ENCODE data around the gene UGT1A10.

UGT1A10 gene

GRCh38 chr2:233789554-233789953 lies 153.3 kb downstream of the UGT1A10 start:
- no peak for DNase-seq

- no peak for DNase-seq
These were observed 155.1 kb downstream of the UGT1A10 start for GRCh38 chr2:233791151-233791882.

- no peak for DNase-seq
These were observed 155.7 kb downstream of the UGT1A10 start for GRCh38 chr2:233791883-233792329.

GRCh38 chr2:233792720-233793119 lies 156.5 kb downstream of the UGT1A10 start:
- no peak for DNase-seq

- DNase-seq: no peak
These were observed 157.3 kb downstream of the UGT1A10 start for GRCh38 chr2:233793465-233794127.

GRCh38 chr2:233794128-233794658 lies 157.9 kb downstream of the UGT1A10 start:
- no peak for DNase-seq

GRCh38 chr2:233795735-233796171 lies 159.5 kb downstream of the UGT1A10 start:
- DNase-seq: no peak

- no peak for DNase-seq
These were observed 160.0 kb downstream of the UGT1A10 start for GRCh38 chr2:233796254-233796653.

GRCh38 chr2:233798335-233799086 lies 162.3 kb downstream of the UGT1A10 start:
- no peak for DNase-seq

GRCh38 chr2:233799087-233799665 lies 162.9 kb downstream of the UGT1A10 start:
- DNase-seq: no peak

- no peak for DNase-seq
These were observed 163.5 kb downstream of the UGT1A10 start for GRCh38 chr2:233799716-233800115.

- DNase-seq: no peak
These were observed 164.0 kb downstream of the UGT1A10 start for GRCh38 chr2:233800208-233800607.

- DNase-seq: no peak
These were observed 165.3 kb downstream of the UGT1A10 start for GRCh38 chr2:233801357-233802131.

- no peak for DNase-seq
These were observed 166.0 kb downstream of the UGT1A10 start for GRCh38 chr2:233802132-233802815.

- DNase-seq: no peak
These were observed 167.2 kb downstream of the UGT1A10 start for GRCh38 chr2:233803292-233803911.

GRCh38 chr2:233803994-233804393 lies 167.7 kb downstream of the UGT1A10 start:
- no peak for DNase-seq

- no peak for DNase-seq
These were observed 171.1 kb downstream of the UGT1A10 start for GRCh38 chr2:233807215-233807865.

- no peak for DNase-seq
These were observed 172.0 kb downstream of the UGT1A10 start for GRCh38 chr2:233807966-233808935.

- no peak for DNase-seq
These were observed 174.1 kb downstream of the UGT1A10 start for GRCh38 chr2:233810385-233810784.

All from activated T-cell treated with anti-CD3 and anti-CD28 coated beads for 4 hours (primary cell).